IMR-90 (cell line): ENCODE measurements around the gene SEPSECS. TPM values are rescaled to one million over a fixed set of nuclear protein-coding genes. Genes with fewer than 3 reads are reported as not detected.

Experiments
- ATAC-seq: fragments of 200-7000 bp; cut with Tn5 transposase; 2 replicates; pipeline ENCODE4 v1.9.1; 2020; ENCODE audit warnings: low read depth, mild to moderate bottlenecking, moderate library complexity
- BruUV-seq: library from RNA; stranded (reverse); fragments of 400-500 nt; replicated peaks from 2 replicates; lab custom pipeline; 2021; lab: Mats Ljungman, UMichigan
- CTCF ChIA-PET: fragments of 300-600 bp; formaldehyde crosslinking; extraction: SDS; loops from one replicate; lab custom pipeline; 2021; ENCODE audit warnings: antibody characterized with exemption; lab: Yijun Ruan, JAX
- POLR2A ChIA-PET: fragments of 300-600 bp; sonication (Branson Sonifier 250); formaldehyde crosslinking; loops from one replicate; lab custom pipeline; 2022; ENCODE audit warnings: antibody characterized with exemption; ENCODE audit not compliant: unreplicated experiment; lab: Charles Lee
- DNase-seq: peaks from one replicate; pipeline ENCODE4 v3.0.0; 2013
- H2AFZ ChIP-seq: replicated peaks from 2 replicates; pipeline ENCODE3; 2013; ENCODE audit warnings: low read length, mild to moderate bottlenecking; ENCODE audit not compliant: poor library complexity
- H2AK5ac ChIP-seq: 2 replicates; pipeline ENCODE4 v1.6.1; 2013; ENCODE audit warnings: low read depth, low read length, inconsistent platforms
- H2AK9ac ChIP-seq: replicated peaks from 2 replicates; pipeline ENCODE3; 2013; ENCODE audit warnings: mild to moderate bottlenecking, low read depth, low read length, moderate library complexity; ENCODE audit not compliant: poor library complexity
- H2BK120ac ChIP-seq: 2 replicates; pipeline ENCODE4 v1.6.1; 2013; ENCODE audit warnings: low read depth, low read length, inconsistent platforms
- H2BK15ac ChIP-seq: 3 replicates; pipeline ENCODE4 v1.6.1; 2013; ENCODE audit warnings: low read depth, low read length, inconsistent platforms
- H2BK20ac ChIP-seq: 2 replicates; pipeline ENCODE4 v1.6.1; 2013; ENCODE audit warnings: low read depth, mild to moderate bottlenecking, inconsistent platforms, low read length, moderate library complexity
- H2BK5ac ChIP-seq: 2 replicates; pipeline ENCODE4 v1.6.1; 2013; ENCODE audit warnings: mild to moderate bottlenecking, low read depth, low read length, inconsistent platforms; ENCODE audit not compliant: poor library complexity, severe bottlenecking
- H3K14ac ChIP-seq: replicated peaks from 2 replicates; pipeline ENCODE4 v1.6.1; 2013; ENCODE audit warnings: low read depth, low read length, inconsistent platforms
- H3K18ac ChIP-seq: 2 replicates; pipeline ENCODE4 v1.6.1; 2013; ENCODE audit warnings: low read depth, low read length, control low read depth
- H3K23ac ChIP-seq: 2 replicates; pipeline ENCODE4 v1.6.1; 2013; ENCODE audit warnings: low read depth, low read length, inconsistent platforms
- H3K27ac ChIP-seq: 2 replicates; pipeline ENCODE4 v1.5.1; 2013; ENCODE audit warnings: mild to moderate bottlenecking, control low read depth, low read length; ENCODE audit not compliant: insufficient read depth
- H3K27me3 ChIP-seq: 2 replicates; pipeline ENCODE4 v1.6.1; 2013; ENCODE audit warnings: low read length; ENCODE audit not compliant: control insufficient read depth, insufficient read depth
- H3K36me3 ChIP-seq: 2 replicates; pipeline ENCODE4 v1.6.1; 2013; ENCODE audit warnings: low read length, mixed read lengths; ENCODE audit not compliant: control insufficient read depth, insufficient read depth
- H3K4ac ChIP-seq: 2 replicates; pipeline ENCODE4 v1.6.1; 2013; ENCODE audit warnings: low read depth, low read length, inconsistent platforms
- H3K4me1 ChIP-seq: 2 replicates; pipeline ENCODE4 v1.6.1; 2013; ENCODE audit warnings: low read length, mixed read lengths; ENCODE audit not compliant: control insufficient read depth, insufficient read depth
- H3K4me2 ChIP-seq: 2 replicates; pipeline ENCODE4 v1.6.1; 2013; ENCODE audit warnings: low read depth, mild to moderate bottlenecking, control low read depth, low read length, moderate library complexity
- H3K4me3 ChIP-seq: 2 replicates; pipeline ENCODE4 v1.5.1; 2013; ENCODE audit warnings: low read depth, mild to moderate bottlenecking, control low read depth, low read length, moderate library complexity; ENCODE audit not compliant: insufficient read depth
- H3K56ac ChIP-seq: 2 replicates; pipeline ENCODE4 v1.6.1; 2013; ENCODE audit warnings: low read length, inconsistent platforms; ENCODE audit not compliant: insufficient read depth; ENCODE audit errors: extremely low read depth
- H3K79me1 ChIP-seq, 2 experiments: 2 replicates each; pipeline ENCODE4 v1.6.1; 2013; ENCODE audit warnings: low read length in 2 of 2, inconsistent platforms in 1 of 2, low read depth in 1 of 2
- H3K9ac ChIP-seq: 2 replicates; pipeline ENCODE4 v1.6.1; 2013; ENCODE audit warnings: low read depth, low read length, control low read depth
- H3K9me1 ChIP-seq: 2 replicates; pipeline ENCODE4 v1.6.1; 2013; ENCODE audit warnings: low read length, inconsistent platforms; ENCODE audit not compliant: insufficient read depth
- H3K9me3 ChIP-seq: 2 replicates; pipeline ENCODE4 v1.6.1; 2013; ENCODE audit warnings: low read length; ENCODE audit not compliant: control insufficient read depth, insufficient read depth
- H4K20me1 ChIP-seq: 2 replicates; pipeline ENCODE4 v1.6.1; 2013; ENCODE audit warnings: low read length, inconsistent platforms; ENCODE audit not compliant: insufficient read depth
- H4K5ac ChIP-seq: 2 replicates; pipeline ENCODE4 v1.6.1; 2013; ENCODE audit warnings: mild to moderate bottlenecking, low read depth, low read length, control low read depth
- H4K8ac ChIP-seq, 2 experiments: 2 replicates each; pipeline ENCODE4 v1.6.1; 2013; ENCODE audit warnings: low read depth in 2 of 2, low read length in 2 of 2, control low read depth in 1 of 2, inconsistent platforms in 1 of 2
- H4K91ac ChIP-seq: 2 replicates; pipeline ENCODE4 v1.6.1; 2013; ENCODE audit warnings: low read depth, low read length, inconsistent platforms; ENCODE audit not compliant: insufficient read depth
- CTCF ChIP-seq: conservative IDR thresholded peaks from 2 replicates; pipeline ENCODE4 v1.5.1; 2012; ENCODE audit warnings: mild to moderate bottlenecking, low read depth, low read length, improper control_type of control experiment
- ELK1 ChIP-seq: fragments of 150-350 bp; IDR thresholded peaks from 2 replicates; pipeline ENCODE4 v1.6.1; 2016; ENCODE audit warnings: low read depth, mild to moderate bottlenecking, low read length, moderate library complexity, borderline replicate concordance
- FOS ChIP-seq: fragments of 150-350 bp; IDR thresholded peaks from 2 replicates; pipeline ENCODE4 v1.6.1; 2016; ENCODE audit warnings: low read depth, low read length
- MAZ ChIP-seq: IDR thresholded peaks from 2 replicates; pipeline ENCODE4 v1.6.1; 2012; ENCODE audit warnings: low read depth, mild to moderate bottlenecking, low read length, improper control_type of control experiment, moderate library complexity, borderline replicate concordance
- NFE2L2 ChIP-seq: fragments of 150-350 bp; IDR thresholded peaks from 2 replicates; pipeline ENCODE4 v1.6.1; 2016; ENCODE audit warnings: low read depth, mild to moderate bottlenecking, low read length
- POLR2A ChIP-seq: IDR thresholded peaks from 2 replicates; pipeline ENCODE4 v1.6.1; 2012; ENCODE audit warnings: mild to moderate bottlenecking, low read depth, low read length
- RCOR1 ChIP-seq: IDR thresholded peaks from 2 replicates; pipeline ENCODE4 v1.6.1; 2012; ENCODE audit warnings: mild to moderate bottlenecking, low read length, improper control_type of control experiment; ENCODE audit not compliant: insufficient replicate concordance
- RFX5 ChIP-seq: IDR thresholded peaks from 2 replicates; pipeline ENCODE4 v1.8.0; 2012; ENCODE audit warnings: low read depth, mild to moderate bottlenecking, low read length, moderate library complexity
- SMC3 ChIP-seq: fragments of 150-350 bp; IDR thresholded peaks from 2 replicates; pipeline ENCODE4 v1.6.1; 2016; ENCODE audit warnings: low read depth, mild to moderate bottlenecking, antibody characterized with exemption, low read length, moderate library complexity
- USF2 ChIP-seq: fragments of 150-350 bp; IDR thresholded peaks from 2 replicates; pipeline ENCODE4 v1.6.1; 2017; ENCODE audit warnings: mild to moderate bottlenecking, antibody characterized with exemption, low read length, low read depth
- WGBS, 2 experiments: methylation state at CpG; one replicate each; pipeline versions ENCODE4 v1.1.5 to v1.1.7; 2013; ENCODE audit warnings: missing lambda C conversion rate in 2 of 2; ENCODE audit not compliant: insufficient read length in 1 of 2; ENCODE audit errors: extremely low coverage in 2 of 2; 5-methylcytosine and 5-hydroxymethylcytosine counted together
- dilution Hi-C: fragments of 300-500 bp; cut with HindIII; formaldehyde crosslinking; loops from one replicate; pipeline ENCODE4 v1.14.3; 2018; ENCODE audit warnings: low sequenced_read_pairs; ENCODE audit not compliant: unreplicated experiment
- in situ Hi-C: fragments of 300-500 bp; cut with MboI; formaldehyde crosslinking; loops from 3 replicates; pipeline ENCODE4 v1.14.3; 2019; ENCODE audit warnings: low sequenced_read_pairs, inconsistent platforms, mixed read lengths
- intact Hi-C: fragments of 100-400 bp; cut with micrococcal nuclease; formaldehyde crosslinking; loops from 2 replicates; pipeline ENCODE4 v1.10.0; 2022
- polyA plus RNA-seq, 3 experiments: library from polyadenylated mRNA; depleted of rRNA; stranded (reverse); fragments of >200 nt; gene quantifications; 2 replicates each; pipeline ENCODE4 v1.2.3, GENCODE V29; 2012; ENCODE audit warnings: low replicate concordance in 1 of 3
- total RNA-seq: library from RNA; depleted of rRNA; stranded (reverse); fragments of >200 nt; gene quantifications from 2 replicates; pipeline ENCODE4 v1.2.3, GENCODE V29; 2012

SEPSECS gene
- total and polyA plus RNA-seq, 2 of the 4 experiments (the other 2 are of a cell fraction): 1.7 to 5.0 TPM

DNA sequence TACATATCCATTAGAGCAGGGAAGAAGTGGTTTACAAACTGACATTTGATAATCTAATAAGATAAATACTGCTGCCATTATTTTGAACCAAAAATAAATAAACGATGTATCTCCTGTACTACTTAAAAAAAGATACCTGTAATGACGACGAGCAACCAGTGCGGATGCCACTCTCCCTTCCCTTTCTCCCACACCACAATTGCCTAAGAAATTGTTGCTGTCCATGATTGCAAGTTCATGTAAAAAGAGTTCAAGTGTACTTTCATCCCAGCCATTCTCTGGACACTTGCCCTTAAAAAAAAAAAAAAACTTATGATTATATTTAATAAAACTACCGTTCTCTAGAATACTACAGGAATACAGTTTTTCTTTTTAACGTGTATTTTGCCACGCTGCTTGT, 1.4 kb downstream of the SEPSECS start:
- Histone ChIP-seq H3K4me2 (no peak overlapping the region), H2AFZ (no peak overlapping the region), H3K4me3 (no peak overlapping the region), H2BK15ac (no peak overlapping the region), H3K18ac (no peak overlapping the region), H3K56ac (no peak overlapping the region), H3K4ac (no peak overlapping the region), H3K4me1 (peaks cover 2% of the 10 kb centered on the region; the same call in 1 of the 2 replicates), H4K8ac (no peak overlapping the region; a peak in 1 of 4 replicates), H4K91ac (no peak overlapping the region), H2BK5ac (no peak overlapping the region), H3K36me3 (no peaks in the 10 kb centered on the region), H2BK20ac (no peak overlapping the region), H3K27me3 (no peaks in the 10 kb centered on the region), H3K23ac (no peak overlapping the region), H4K20me1 (no peaks in the 10 kb centered on the region), H3K9ac (no peak overlapping the region), H3K79me1 (peaks cover 3 to 13% of the 10 kb centered on the region in 2 experiments; a peak in 3 of 4 replicates), H4K5ac (no peak overlapping the region), H2AK5ac (no peak overlapping the region), H3K9me3 (no peaks in the 10 kb centered on the region), H2BK120ac (no peak overlapping the region), H3K27ac (no peak overlapping the region), H3K9me1 (no peaks in the 10 kb centered on the region; the same call in 1 of the 2 replicates), H3K14ac (no peak overlapping the region), H2AK9ac (no peak overlapping the region)
- BruUV-seq: no TSS peak
- in situ Hi-C loops (no loop called here), dilution Hi-C loops (no loop called here), intact Hi-C loops (no loop called here)
- CTCF ChIA-PET: no interaction called here
- ATAC-seq (no peak), DNase-seq (no peak)
- POLR2A ChIA-PET: no interaction called here
- TF ChIP-seq FOS: no peak
- no peak for TF ChIP-seq POLR2A
- no peak for TF ChIP-seq CTCF
- no peak for TF ChIP-seq NFE2L2
- no peak for TF ChIP-seq USF2
- TF ChIP-seq ELK1: no peak
- TF ChIP-seq MAZ: no peak
- no peak for TF ChIP-seq RFX5
- no peak for TF ChIP-seq RCOR1
- no peak for TF ChIP-seq SMC3
- no CpG with 5 or more reads among the region's 7 CpGs for WGBS, 2 experiments
